GM18867 (cell line): ENCODE measurements around the gene ELF5.
A peak's percentile ranks its signal among the peaks of the same experiment; 100 is the strongest.

Source experiments
- ATAC-seq: cut with Tn5 transposase; IDR thresholded peaks from one replicate; pipeline ENCODE4 v1.9.1; 2021; ENCODE audit warnings: mild to moderate bottlenecking, moderate library complexity; ENCODE audit not compliant: unreplicated experiment

The ELF5 gene

DNA sequence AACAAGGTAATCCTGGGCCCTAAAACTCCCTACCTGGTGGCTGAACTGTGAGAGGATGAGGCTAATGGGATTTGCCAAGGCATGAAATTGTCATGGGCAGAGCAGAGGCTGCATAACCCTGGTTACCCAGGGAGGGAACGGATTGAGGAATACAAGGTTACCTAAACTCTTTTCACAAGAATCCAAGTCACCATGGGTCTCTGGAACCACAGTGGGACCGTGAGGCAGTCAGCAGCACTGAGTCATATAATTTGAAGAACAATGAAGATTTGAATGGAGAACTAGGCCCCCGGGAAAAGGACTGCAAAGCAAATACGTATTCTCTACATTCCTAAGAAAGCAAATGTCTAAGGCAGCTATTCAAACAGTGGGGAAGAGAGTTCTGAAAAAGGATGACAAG lies 55.1 kb downstream of the ELF5 start:
- no peak for ATAC-seq

DNA sequence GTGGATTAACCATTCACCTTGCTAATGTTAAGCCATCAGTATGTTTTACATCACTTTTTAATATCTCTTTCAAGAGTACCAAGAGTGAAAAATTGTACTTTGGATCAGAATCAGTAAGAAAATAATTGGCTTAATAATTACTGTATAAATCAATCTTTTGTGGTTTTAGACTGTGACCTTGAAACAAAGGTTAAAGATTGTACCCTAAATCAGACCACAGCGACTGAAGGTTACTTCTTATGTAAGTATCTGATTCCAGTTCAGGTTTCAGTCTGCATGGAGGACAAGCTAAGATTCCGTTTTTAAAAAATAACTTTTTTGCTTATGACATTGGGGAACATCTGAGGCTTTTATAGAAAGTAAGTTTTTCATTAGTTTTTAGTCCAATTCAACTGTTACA lies 56.0 kb downstream of the ELF5 start:
- ATAC-seq = no peak

DNA sequence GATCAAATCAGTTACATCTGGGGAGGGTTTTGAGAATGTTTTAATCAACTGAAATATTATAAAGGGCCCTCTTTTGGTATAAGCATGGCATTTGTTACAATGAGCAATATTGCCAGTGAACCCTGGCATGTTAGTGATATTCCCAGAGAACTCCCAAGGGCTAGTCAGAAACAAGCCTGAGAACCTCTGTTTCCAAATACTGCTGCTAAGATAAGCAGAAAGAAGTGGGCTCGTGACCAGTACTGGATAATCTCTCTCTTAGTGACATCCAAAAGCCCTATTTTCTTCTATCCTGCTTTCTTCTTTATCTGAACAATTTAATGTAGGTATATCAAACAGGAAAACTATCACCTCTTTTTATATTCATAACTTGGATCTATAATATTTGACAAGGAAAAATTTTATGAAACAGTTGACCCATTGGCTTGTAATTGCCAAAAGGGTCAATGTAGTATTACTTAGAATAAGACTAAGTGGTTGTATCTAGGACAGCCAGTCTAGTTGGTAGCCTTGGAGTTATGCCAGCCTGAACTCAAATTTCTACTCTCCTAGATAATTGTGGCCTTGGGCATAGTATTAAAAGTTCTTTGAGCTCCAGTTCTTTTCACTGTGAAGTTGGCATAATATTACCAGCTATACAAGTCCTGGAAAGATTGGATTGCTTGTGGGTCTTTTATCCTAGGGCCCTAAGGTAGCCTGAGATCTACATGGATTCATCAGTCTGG lies 59.1 kb downstream of the ELF5 start:
- ATAC-seq = no peak

DNA sequence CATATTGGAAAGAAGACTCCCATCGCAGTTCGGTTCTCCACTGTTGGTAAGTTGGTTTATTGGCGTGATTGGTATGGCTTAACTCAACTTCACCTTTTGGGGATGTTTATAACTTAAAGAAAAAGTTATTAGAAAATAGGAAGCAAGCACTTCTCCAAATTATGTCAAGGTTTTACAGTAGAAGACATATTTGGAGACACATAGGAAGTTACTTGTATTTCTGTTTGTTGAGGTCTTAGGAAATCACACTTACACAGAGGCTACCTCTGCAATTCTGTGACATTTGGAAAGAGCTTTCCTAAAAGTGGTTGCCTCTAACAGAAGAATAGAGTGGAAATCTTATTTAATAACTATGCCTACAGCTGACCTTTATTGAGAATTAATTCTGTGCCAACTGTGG lies 62.5 kb downstream of the ELF5 start:
- ATAC-seq = no peak

DNA sequence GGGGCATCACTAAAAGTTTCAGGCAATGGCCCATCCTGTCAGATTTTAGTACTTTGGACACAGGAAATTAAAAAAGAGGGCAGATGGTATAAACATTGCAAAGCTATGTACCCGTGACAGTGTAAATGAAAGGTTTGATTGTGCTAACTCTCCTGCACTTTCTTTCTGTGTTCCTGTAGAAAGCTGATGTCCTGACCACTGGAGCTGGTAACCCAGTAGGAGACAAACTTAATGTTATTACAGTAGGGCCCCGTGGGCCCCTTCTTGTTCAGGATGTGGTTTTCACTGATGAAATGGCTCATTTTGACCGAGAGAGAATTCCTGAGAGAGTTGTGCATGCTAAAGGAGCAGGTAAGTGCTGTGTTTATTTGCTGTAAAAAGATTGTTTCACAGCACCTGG lies 64.6 kb downstream of the ELF5 start:
- no peak for ATAC-seq

DNA sequence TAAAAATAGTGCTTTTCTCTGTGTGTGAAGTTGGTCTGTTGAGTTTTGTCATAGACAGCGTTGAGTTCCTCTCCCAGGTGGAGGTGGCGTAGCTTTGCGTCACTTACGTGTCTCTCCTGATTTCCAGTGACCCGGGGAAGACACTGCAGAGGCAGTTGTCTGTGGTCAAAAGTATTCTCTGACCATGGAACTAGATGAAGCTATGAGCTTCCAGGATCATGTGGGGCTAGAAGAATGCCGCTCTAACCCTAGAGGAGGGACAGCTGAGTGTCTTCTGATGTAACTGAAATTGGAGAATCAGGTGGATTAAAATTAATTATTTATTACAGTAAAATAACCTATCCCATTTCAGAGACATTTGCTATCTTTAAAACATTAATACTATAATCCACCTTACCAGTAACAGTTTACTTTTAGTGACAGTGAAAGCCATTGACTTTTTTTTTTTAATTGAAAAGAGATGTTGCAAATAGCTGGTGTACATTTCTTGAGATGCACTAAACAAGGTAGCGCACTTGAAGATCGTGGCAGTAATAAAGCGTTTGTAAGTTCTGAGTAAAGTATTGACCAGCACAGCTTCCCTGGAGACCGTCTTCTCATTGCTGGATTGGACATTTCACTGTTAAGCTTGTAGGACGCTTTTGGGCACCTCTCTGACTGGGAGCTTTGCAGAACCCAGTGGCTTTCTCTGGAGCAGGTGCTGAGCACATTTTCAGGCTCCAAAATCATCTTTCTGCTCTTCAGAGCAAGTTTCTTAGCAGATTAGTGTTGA lies 65.2 kb downstream of the ELF5 start:
- no peak for ATAC-seq

DNA sequence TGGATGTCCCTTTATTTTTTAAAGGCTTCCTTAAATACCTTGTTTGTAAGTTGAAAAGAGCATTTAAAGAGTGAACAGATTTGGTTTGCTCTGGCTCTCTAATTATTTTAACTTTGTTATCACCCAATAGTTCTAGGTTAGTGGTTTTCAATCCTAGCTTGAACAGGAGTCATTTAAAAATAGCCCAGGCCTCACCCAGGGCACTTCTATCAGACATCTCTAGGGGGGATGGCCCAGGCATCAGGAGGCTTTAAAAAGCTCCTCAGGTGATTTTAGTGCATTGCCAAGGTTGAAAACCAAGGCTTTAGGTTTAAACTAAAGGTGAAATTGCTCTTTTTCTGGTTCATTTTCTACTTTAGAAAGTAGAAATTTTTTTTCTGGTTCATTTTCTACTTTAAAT lies 66.5 kb downstream of the ELF5 start:
- no peak for ATAC-seq

DNA sequence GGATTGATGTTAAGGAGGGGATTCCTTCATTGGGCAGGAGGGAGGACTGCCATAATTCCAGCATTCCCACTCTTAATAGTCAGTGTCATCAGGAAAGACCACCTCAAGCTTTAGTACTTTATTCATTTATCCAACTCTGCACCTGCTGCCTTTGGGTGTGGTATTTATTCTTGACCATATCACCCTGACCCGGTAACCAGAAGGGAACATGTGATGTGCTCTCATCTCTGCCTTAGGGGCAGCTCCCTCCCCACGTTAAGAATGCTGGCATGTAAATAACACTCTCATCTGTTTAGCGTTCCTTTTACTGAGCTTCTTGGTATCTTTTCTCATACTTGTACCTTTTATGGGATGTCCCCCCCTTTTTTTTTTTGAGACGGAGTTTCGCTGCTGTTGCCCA lies 67.2 kb downstream of the ELF5 start:
- no peak for ATAC-seq

DNA sequence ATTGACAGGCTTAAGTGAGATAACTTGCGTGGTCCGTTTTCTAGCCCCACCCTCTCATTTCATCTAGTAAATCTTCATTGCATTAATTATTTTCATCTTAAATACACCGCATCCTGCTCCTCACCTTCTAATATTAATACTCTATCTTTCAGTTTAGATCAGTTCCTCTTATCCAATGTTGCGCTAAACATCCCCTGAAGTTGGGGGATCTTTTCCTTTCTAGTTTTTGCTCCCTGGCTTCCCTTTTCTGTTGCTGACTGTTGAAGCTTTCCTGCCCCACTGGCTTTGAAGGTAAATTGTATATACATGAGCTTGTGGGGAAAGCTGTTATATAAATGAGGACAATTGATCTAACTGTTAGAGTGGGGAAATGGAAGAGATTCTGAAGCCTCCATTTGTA lies 67.6 kb downstream of the ELF5 start:
- ATAC-seq = no peak

DNA sequence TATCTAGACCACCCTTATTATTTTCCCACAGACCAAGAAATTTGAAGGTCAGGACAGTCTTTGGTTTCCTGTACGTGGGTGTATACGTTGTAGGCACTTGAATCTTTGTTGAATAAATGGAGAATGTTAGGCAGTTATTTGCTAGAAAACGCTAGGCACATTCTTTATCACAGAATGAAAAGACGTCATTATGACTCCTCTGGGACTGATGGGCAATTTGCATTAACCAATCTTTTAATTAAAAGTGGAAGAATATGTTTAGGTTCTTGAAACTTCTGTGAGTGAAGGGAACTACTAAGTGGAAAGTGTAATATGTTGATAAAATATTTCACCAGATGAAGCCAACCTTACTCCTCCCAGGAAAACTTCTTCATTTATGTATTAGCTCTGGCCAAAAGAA lies 69.2 kb downstream of the ELF5 start:
- ATAC-seq = no peak

DNA sequence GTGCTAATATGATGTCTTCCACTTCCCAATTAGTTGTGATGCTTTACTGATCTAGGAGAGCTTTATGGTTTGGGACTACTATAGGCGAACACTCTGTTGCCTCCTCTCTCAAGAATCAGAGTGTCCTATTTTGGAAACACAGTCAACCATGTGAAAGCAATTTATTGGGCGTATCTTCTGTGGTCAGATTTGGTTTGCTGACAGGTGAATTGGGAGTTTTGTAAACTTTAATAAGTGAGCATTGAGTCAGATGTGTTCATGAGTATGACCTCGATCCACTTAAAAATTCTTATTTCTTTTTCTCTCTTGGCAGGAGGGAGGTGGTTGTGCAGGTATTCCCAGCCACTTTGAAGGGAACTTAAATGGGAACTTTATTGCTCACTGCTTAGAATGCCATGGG lies 70.5 kb downstream of the ELF5 start:
- no peak for ATAC-seq

DNA sequence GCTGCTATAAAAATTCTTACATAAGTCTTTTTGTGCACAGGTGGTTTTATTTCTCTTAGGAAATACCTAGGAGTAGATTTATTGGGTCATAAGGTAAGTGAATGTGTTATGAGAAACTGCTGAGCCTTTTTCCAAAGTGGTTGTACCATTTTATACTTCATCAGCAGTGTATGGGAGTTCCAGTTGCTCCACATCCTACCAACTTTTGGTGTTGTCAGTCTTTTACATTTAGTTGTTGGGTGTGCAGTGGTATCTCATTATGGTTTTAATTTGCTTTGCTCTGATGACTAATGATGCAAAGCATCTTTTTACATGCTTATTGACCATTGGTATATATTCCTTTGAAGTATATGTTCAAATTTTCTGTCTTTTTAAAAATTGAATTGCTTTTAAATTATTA lies 71.8 kb downstream of the ELF5 start:
- no peak for ATAC-seq

DNA sequence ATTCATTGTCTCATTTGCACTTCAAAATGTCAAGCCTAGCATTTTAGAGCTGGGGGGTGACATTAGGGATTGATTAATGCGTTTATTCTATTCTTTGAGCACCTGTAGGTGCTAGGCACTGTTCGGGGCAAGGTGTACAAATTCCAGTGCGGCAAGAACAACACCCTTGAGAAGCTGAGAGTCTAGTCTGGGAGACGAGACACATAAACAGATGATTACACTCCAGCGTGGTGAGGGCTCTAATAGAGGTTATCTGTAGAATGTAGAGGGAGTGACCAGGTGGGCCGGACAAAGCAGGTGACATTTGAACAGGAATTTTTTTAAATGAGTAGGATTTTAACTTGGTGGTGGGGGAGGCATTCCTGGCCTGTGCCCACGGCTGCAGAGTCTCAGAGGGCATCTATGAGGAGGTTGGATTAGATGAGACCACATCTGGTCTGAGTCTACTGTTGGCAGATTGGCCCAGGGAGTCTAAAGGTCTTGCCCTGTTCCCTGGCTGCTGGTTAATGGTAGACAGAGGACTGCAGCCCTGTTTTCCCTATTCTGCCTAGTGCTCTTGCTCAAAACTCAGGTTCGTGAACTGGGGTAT lies 73.9 kb downstream of the ELF5 start:
- ATAC-seq = no peak

DNA sequence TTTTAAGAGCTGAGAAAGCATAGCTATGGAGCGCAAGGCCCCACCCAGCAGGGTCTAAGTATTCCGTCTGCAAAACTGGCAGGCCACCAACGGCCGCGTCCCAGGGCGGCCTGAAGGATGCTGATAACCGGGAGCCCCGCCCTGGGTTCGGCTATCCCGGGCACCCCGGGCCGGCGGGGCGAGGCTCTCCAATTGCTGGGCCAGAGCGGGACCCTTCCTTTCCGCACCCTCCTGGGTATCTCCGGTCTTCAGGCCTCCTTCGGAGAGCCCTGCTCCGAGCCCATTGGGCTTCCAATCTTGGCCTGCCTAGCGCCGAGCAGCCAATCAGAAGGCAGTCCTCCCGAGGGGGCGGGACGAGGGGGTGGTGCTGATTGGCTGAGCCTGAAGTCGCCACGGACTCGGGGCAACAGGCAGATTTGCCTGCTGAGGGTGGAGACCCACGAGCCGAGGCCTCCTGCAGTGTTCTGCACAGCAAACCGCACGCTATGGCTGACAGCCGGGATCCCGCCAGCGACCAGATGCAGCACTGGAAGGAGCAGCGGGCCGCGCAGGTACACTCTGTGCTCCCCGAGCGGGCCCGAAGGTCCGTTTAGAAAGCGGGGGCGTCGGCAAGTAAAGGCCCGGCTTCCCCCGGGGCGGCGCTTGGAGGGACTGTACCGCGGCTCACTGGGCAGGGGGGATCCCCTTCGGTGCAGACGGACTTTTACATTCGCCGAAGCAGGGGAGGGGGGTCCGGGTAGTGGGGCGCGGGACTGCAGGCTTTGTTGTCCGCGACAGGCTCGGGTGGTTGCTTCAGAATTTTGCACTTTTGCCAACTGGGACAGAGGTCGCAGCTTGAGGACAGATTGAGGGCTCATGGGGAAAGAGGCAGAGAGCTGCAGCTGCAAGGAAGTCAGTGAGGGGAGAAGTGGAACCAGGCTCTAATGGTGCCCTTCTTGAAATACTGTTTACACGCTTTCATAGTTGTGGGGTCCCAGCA lies 74.8 kb downstream of the ELF5 start, which contains the start of gene CAT:
TSS of gene CAT (plus strand) at position 406 of the 979 bp plus-strand sequence. CDS start at position 486, 80 bp downstream.
- ATAC-seq = peak; percentile 97

DNA sequence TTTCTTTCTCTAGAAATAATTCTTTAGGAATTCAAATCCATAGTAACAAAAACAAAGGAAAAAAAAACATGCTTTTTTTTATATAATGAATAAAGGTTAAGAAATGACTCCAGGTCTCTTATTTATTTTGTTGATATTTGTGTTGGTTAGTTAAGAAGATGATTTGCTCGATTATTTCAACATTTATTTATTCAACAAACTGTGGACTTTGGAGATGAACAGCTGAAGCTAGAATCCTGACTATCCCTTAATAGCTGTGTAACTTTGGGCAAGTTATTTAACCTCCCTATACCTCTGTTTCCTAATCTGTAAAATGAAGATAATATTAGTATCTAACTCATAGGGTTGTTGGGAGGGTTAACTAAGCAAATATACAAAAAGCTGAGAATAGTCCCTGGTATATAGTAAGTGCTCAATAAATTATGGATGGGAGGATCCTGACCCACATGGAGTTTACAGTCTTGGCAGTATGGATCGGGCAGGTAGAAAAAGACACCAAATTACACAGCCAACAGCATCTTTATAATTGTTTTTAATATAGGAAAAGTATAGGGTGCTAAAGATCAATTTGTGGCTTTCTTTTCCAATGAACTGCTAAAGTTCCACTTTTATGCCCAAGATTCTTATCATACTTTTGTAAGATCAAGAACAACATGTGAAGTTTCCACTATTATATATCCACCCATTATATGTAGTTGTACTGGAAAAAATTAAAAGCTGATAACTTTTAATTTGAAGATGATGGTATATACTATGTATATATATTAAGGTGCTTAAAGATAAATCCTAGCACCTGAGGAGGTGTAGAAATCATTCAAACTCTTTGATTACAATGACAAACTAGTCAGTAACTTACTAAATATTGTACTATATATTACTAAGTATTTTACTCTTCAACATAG lies 76.1 kb downstream of the ELF5 start:
- ATAC-seq = no peak

DNA sequence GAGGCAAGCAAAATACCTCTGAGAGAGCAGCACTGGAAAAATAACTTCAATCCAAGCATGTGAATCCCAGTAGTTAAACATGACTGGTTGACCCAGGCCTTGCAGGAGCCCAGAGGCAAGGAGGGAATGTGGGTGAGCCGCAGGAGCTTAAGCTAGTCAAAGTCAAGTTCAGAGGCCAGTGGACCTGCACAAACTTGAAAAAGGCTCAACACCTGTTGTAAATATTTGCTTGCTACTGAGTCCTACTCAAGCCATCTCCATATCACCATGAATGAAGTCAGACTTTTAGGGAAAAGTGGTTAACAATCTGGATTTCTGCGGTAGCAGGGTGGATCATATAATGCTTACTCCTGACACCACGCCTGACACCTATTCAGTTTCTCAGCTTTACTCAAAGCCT lies 79.7 kb downstream of the ELF5 start:
- ATAC-seq = no peak

DNA sequence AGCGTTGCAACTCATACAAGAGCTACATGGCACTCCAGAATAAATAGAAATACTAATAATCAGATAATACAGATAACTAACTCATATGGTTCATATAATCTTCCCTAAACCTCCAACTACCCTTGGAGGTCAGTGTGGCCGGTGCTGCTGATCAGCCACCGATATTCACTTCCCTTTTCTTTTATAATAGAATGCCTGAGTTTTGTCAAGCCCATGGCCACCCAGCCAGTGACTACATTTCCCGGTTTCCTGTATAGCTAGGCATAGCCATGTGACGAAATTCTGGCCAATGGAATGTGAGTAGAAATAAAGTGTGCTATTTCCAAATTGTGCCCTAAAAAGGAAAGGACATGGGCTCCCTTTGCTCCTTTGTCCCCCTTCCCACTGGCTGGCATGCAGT lies 80.8 kb downstream of the ELF5 start:
- no peak for ATAC-seq

DNA sequence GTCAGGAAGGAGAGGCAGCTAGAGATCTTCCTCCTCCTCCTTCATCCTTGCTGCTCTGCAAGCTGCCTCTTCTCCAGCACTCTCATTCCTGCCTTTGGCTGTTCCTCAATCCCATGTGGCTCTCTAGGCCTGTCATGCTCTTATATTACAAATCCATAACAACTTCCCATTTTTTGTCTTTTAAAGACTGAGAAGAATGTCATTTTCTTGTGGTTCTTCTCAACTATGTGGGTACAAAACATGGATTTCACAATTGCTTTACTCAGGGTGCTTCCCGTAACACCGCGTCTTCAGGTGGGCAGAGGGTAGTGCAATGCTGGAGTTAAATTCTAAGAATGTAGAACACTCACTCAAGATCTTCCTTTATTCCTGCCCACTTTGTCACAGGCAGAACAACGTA lies 81.6 kb downstream of the ELF5 start:
- no peak for ATAC-seq
